Naive B cell (primary cell): ENCODE data around the gene CD209. TPM values are rescaled to one million over a fixed set of nuclear protein-coding genes. Genes with fewer than 3 reads are reported as not detected.

Experiments
- ATAC-seq, 2 donors: fragments of 150-1000 bp; cut with Tn5 transposase; 2 replicates each; pipeline ENCODE4 v1.10.0; 2021; ENCODE audit warnings: low read depth in 2 of 2, mild to moderate bottlenecking in 2 of 2, moderate library complexity in 2 of 2
- DNase-seq: peaks from one replicate; pipeline ENCODE4 v3.0.0; 2022
- H3K27ac Mint-ChIP-seq, 6 donors: one replicate each; pipeline ENCODE4 v1.8.0; 2020 to 2022; ENCODE audit warnings: mild to moderate bottlenecking in 6 of 6, mixed read lengths in 6 of 6, moderate library complexity in 5 of 6, inconsistent platforms in 2 of 6
- H3K27me3 Mint-ChIP-seq, 3 donors: one replicate each; pipeline ENCODE4 v1.8.0; 2021 to 2022; ENCODE audit warnings: mixed read lengths in 3 of 3, mild to moderate bottlenecking in 1 of 3
- H3K36me3 Mint-ChIP-seq, 2 donors: one replicate each; pipeline ENCODE4 v1.8.0; 2020 to 2022; ENCODE audit warnings: mixed read lengths in 2 of 2, inconsistent platforms in 1 of 2, mild to moderate bottlenecking in 1 of 2
- H3K4me1 Mint-ChIP-seq, 3 donors: one replicate each; pipeline ENCODE4 v1.8.0; 2020 to 2022; ENCODE audit warnings: mixed read lengths in 3 of 3, inconsistent platforms in 1 of 3, mild to moderate bottlenecking in 1 of 3, moderate library complexity in 1 of 3
- H3K4me3 Mint-ChIP-seq, 8 donors: one replicate each; pipeline ENCODE4 v1.8.0; 2020 to 2022; ENCODE audit warnings: mild to moderate bottlenecking in 8 of 8, mixed read lengths in 8 of 8, moderate library complexity in 8 of 8, inconsistent platforms in 2 of 8
- H3K9me3 Mint-ChIP-seq, 7 donors: one replicate each; pipeline ENCODE4 v1.8.0; 2020 to 2022; ENCODE audit warnings: mixed read lengths in 7 of 7, mild to moderate bottlenecking in 5 of 7, inconsistent platforms in 2 of 7, moderate library complexity in 1 of 7
- polyA plus RNA-seq, 6 donors: library from polyadenylated mRNA; unstranded; fragments of 300-500 nt; fragmentation: Illumina TruSeq; gene quantifications; one replicate each; pipeline ENCODE4 v1.2.3, GENCODE V29; 2021; ENCODE audit warnings: low read depth in 6 of 6

CD209 gene
- polyA plus RNA-seq, 6 donors from 2014 or later: not detected

- Mint-ChIP-seq H3K4me3 (peak overlapping the region; percentile 41 to 92 (median 84)), H3K27ac (peak overlapping the region; percentile 99 to 100 (median 100)), H3K36me3 (no peaks in the 10 kb centered on the region), H3K9me3 (no peaks in the 10 kb centered on the region), H3K4me1 (peaks cover 4 to 87% (median 72%) of the 10 kb centered on the region in 3 donors), H3K27me3 (no peaks in the 10 kb centered on the region)
- ATAC-seq: no peak
- no peak for DNase-seq
These were observed 40.3 kb downstream of the CD209 start for GRCh38 chr19:7706955-7707456.

- peak overlapping the region; percentile 99 to 100 (median 100) for H3K27ac Mint-ChIP-seq
- H3K4me3 Mint-ChIP-seq: peak overlapping the region; percentile 41 to 92 (median 88)
These were observed 41.0 kb downstream of the CD209 start for GRCh38 chr19:7706188-7706954.

DNA sequence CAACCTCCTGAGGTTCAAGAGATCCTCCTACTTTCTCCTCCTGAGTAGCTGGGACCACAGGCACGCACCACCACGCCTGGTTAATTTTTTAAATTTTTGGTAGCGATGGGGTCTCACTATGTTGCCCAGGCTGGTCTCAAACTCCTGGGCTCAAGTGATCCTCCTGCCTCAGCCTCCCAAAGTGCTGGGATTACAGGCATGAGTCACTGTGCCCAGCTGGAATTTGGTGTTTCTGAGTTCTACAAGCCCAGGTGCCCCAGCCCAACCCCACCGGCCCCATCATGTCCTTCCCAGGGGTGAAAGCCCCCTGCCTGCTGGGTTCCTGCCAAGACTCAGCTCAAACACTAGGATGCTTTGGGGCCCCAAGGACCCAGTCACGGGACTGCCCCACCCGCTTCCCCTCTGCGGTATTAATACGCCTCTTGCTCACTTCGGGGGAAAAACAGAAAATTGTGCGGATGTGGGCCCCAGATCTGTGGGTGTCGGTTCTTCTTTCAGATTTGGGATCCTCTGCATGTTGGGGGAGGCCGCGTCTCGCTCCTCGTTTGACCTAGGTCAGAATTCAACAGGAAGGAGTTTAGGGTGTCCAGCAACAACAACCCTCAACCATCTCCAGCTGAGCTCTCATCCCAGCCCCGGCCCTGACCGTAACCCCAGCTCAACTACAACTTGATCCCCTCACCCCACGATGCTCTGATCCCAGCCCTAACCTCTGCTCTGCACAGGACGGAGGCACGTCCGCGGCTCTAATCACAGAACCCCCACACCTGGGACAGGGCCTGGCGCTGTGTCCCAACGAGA, 41.7 kb downstream of the CD209 start:
- peaks cover 0 to 94% (median 80%) of the 10 kb centered on the region in 3 donors for H3K4me1 Mint-ChIP-seq
- no peaks in the 10 kb centered on the region for H3K36me3 Mint-ChIP-seq
- peak overlapping the region; percentile 99 to 100 (median 100) for H3K27ac Mint-ChIP-seq
- H3K27me3 Mint-ChIP-seq: no peaks in the 10 kb centered on the region
- peaks cover 0 to 1% (median 0%) of the 10 kb centered on the region in 7 donors for H3K9me3 Mint-ChIP-seq
- peak overlapping the region; percentile 59 to 92 (median 88) for H3K4me3 Mint-ChIP-seq
- DNase-seq (peak; percentile 95), ATAC-seq (peak; percentile 73 to 74)

More at GRCh38 chr19:7706188-7706954, 41.0 kb downstream of the CD209 start:
- Mint-ChIP-seq H3K36me3 (no peaks in the 10 kb centered on the region), H3K27me3 (no peaks in the 10 kb centered on the region), H3K9me3 (peaks cover 0 to 1% (median 0%) of the 10 kb centered on the region in 7 donors), H3K4me1 (peaks cover 0 to 94% (median 78%) of the 10 kb centered on the region in 3 donors)
- DNase-seq (no peak), ATAC-seq (no peak)

DNA sequence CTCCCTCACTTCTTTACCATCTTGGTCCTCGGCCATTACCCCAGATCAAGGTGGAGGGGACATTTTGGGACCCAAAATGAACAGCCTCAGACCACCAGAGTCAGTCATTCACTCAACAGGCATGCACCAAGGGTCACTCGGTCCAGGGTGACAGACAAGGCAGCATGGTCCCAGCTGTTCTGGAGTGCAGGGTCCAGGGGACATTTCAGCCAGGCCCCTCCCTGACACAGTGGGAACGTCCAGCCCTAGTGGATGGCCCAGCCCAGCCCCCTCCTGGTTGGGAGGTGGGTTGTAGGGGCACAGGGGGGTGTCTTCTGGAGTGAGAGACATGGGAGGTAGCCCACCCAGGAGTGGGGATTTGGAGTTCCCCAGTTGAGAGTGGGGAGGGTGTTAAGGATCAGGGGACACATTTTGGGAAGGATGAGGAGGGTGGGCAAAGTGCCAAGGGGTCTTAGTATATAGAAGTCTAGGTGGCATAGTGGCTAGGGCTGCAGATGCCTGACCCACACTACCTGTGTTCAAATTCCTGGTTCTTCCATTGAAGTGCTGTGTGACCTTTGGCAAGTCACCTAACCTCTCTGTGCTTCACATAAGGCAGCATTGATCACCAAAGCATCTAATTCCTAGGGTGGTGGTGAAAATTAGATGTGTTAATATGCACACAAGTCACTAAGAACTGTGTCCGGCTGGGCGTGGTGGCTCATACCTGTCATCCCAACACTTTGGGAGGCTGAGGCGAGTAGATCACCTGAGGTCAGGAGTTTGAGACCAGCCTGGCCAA, 42.9 kb downstream of the CD209 start:
- H3K4me3 Mint-ChIP-seq: peak overlapping the region; percentile 74 to 97 (median 92)
- ATAC-seq (no peak), DNase-seq (no peak)
- peaks cover 7 to 8% of the 10 kb centered on the region in 2 donors for H3K36me3 Mint-ChIP-seq
- H3K27ac Mint-ChIP-seq: peak overlapping the region; percentile 99 to 100 (median 100)
- H3K4me1 Mint-ChIP-seq: peaks cover 0 to 93% (median 77%) of the 10 kb centered on the region in 3 donors
- no peaks in the 10 kb centered on the region for H3K27me3 Mint-ChIP-seq
- H3K9me3 Mint-ChIP-seq: peaks cover 0 to 1% (median 0%) of the 10 kb centered on the region in 7 donors

GRCh38 chr19:7703332-7703731, 44.0 kb downstream of the CD209 start:
- Mint-ChIP-seq H3K9me3 (peaks cover 0 to 1% (median 0%) of the 10 kb centered on the region in 7 donors), H3K36me3 (peaks cover 7 to 15% of the 10 kb centered on the region in 2 donors), H3K4me3 (peak overlapping the region; percentile 74 to 97 (median 89)), H3K27ac (peak overlapping the region; percentile 99 to 100 (median 99)), H3K27me3 (no peaks in the 10 kb centered on the region), H3K4me1 (peaks cover 0 to 93% (median 79%) of the 10 kb centered on the region in 3 donors)
- DNase-seq (no peak), ATAC-seq (no peak)

GRCh38 chr19:7701654-7702457, 45.5 kb downstream of the CD209 start, which contains the start of gene FCER2:
Gene FCER2 (minus strand): TSS chr19:7702131. CDS start chr19:7699760, 2,371 bp downstream.
- H3K27ac Mint-ChIP-seq: peak within 1 kb of the TSS; percentile 99 to 100 (median 99)
- H3K4me1 Mint-ChIP-seq: peaks cover 0 to 98% (median 87%) of the 10 kb centered on the region in 3 donors
- peak; percentile 65 for ATAC-seq
- no peaks in the 10 kb centered on the region for H3K27me3 Mint-ChIP-seq
- peak; percentile 85 for DNase-seq
- H3K4me3 Mint-ChIP-seq: peak within 1 kb of the TSS in 7 of 8 donors; percentile 81 to 98 (median 94)
- H3K9me3 Mint-ChIP-seq: peaks cover 0 to 1% (median 0%) of the 10 kb centered on the region in 7 donors
- peaks cover 7 to 16% of the 10 kb centered on the region in 2 donors for H3K36me3 Mint-ChIP-seq

- Mint-ChIP-seq H3K36me3 (peaks cover 11 to 22% of the 10 kb centered on the region in 2 donors), H3K27ac (peak overlapping the region; percentile 99 to 100 (median 99)), H3K9me3 (peaks cover 0 to 1% (median 0%) of the 10 kb centered on the region in 7 donors), H3K4me3 (peak overlapping the region in 7 of 8 donors; percentile 81 to 98 (median 94)), H3K27me3 (no peaks in the 10 kb centered on the region), H3K4me1 (peaks cover 0 to 98% (median 85%) of the 10 kb centered on the region in 3 donors)
- ATAC-seq (no peak), DNase-seq (no peak)
These were observed 46.2 kb downstream of the CD209 start for GRCh38 chr19:7701049-7701653.

- H3K27ac Mint-ChIP-seq: peak overlapping the region; percentile 97 to 100 (median 99)
- peaks cover 0 to 1% (median 0%) of the 10 kb centered on the region in 7 donors for H3K9me3 Mint-ChIP-seq
- H3K27me3 Mint-ChIP-seq: no peaks in the 10 kb centered on the region
- peaks cover 11 to 22% of the 10 kb centered on the region in 2 donors for H3K36me3 Mint-ChIP-seq
- H3K4me3 Mint-ChIP-seq: peak overlapping the region in 7 of 8 donors; percentile 81 to 98 (median 94)
- ATAC-seq (peak; percentile 8 to 13), DNase-seq (no peak)
- H3K4me1 Mint-ChIP-seq: peaks cover 0 to 91% (median 80%) of the 10 kb centered on the region in 3 donors
These were observed 47.6 kb downstream of the CD209 start for GRCh38 chr19:7699417-7700401.

DNA sequence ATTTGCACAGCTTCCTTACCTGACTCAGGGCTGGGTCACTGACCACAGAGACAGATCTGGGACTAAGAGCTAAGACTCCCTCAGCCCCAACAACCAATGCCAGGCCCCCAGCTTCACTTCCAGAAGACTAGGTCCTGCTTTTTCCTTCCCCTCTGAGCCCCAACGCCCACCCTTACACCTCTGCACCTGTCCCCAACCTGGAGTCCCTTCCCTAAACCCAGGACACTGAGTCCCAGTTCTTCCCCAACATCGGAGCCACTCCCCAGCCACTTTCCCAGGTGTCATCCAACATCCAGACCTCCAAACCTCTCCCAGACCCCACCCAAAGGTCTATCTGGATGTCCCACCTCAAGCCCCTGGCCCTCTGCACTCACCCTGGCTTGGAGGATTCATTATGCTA, 48.3 kb downstream of the CD209 start:
- no peaks in the 10 kb centered on the region for H3K27me3 Mint-ChIP-seq
- H3K9me3 Mint-ChIP-seq: peaks cover 0 to 1% (median 0%) of the 10 kb centered on the region in 7 donors
- peak overlapping the region in 7 of 8 donors; percentile 81 to 98 (median 94) for H3K4me3 Mint-ChIP-seq
- H3K27ac Mint-ChIP-seq: peak overlapping the region; percentile 93 to 100 (median 98)
- ATAC-seq (no peak), DNase-seq (no peak)
- H3K4me1 Mint-ChIP-seq: peaks cover 0 to 91% (median 79%) of the 10 kb centered on the region in 3 donors
- peaks cover 11 to 22% of the 10 kb centered on the region in 2 donors for H3K36me3 Mint-ChIP-seq

DNA sequence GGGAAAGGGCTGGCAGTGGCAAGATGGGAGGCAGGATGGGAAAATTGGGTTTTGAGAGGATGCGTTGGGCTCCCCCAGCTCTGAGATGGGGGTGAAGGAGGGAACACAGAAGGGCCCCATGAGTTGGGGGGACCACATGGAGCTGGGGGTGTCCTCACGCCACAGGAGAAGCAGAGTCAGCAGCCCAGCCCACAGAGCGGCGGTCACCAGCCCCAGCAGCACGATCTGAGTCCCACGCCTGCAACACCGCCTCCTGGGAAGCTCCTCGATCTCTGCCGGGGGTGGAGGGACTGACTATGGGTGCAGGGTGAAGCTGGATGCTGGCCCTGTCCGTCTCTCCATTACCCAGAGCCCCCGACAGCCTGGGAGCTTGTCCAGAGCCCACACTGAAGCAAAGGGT, 48.8 kb downstream of the CD209 start:
- no peak for ATAC-seq
- Mint-ChIP-seq H3K27ac (peak overlapping the region in 5 of 6 donors; percentile 93 to 100 (median 99)), H3K36me3 (peaks cover 11 to 22% of the 10 kb centered on the region in 2 donors), H3K4me1 (peaks cover 0 to 88% (median 77%) of the 10 kb centered on the region in 3 donors), H3K4me3 (peak overlapping the region in 7 of 8 donors; percentile 81 to 98 (median 94)), H3K9me3 (peaks cover 0 to 1% (median 0%) of the 10 kb centered on the region in 7 donors), H3K27me3 (no peaks in the 10 kb centered on the region)
- no peak for DNase-seq
